ENCODE measurements around the gene EPC2.

The EPC2 gene

GRCh38 chr2:148813603-148814065 lies 169.1 kb downstream of the EPC2 start:
- H3K27ac Mint-ChIP-seq = no peak overlapping the region
- no peaks in the 10 kb centered on the region for H3K9me3 Mint-ChIP-seq
- H3K36me3 Mint-ChIP-seq (ENCODE audit: low read depth) = no peaks in the 10 kb centered on the region
- peaks cover 22% of the 10 kb centered on the region for H3K27me3 Mint-ChIP-seq (ENCODE audit: low read depth)
- peaks cover 11% of the 10 kb centered on the region for H3K4me1 Mint-ChIP-seq (ENCODE audit: low read depth)
- H3K4me3 Mint-ChIP-seq = no peak overlapping the region

DNA sequence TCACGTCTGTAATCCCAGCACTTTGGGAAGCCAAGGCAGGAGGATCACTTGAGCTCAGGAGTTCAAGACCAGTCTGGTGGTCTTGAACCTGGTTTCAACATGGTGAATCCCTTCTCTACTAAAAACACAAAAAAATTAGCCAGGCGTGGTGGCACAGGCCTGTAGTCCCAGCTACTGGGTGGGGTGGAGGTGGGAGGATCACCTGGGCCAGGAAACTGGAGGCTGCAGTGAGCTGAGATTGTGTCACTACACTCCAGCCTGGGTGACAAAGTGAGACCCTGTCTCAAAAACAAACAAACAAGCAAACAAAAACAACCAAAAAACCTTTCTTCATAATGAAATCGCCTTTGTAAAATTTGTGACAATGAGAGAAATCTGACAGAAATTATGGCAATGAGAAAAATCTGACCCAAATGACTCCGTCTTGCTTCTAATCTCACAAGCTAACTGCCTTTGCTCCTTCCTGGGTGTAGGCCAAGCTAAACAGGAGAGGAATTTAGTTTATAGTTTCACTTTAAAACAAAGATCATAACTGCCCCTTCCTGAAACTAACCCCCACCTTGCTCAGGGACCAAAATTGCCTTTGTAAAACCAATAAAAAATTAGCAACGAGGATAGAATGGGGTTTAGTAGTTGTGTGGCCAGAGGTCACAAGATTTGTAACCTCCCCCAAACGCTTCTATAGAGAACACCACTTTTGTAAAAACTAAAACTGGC lies 169.8 kb downstream of the EPC2 start:
- H3K4me1 Mint-ChIP-seq (ENCODE audit: low read depth) = peaks cover 11% of the 10 kb centered on the region
- H3K9me3 Mint-ChIP-seq = no peaks in the 10 kb centered on the region
- H3K27ac Mint-ChIP-seq = no peak overlapping the region
- H3K4me3 Mint-ChIP-seq = no peak overlapping the region
- peaks cover 29% of the 10 kb centered on the region for H3K27me3 Mint-ChIP-seq (ENCODE audit: low read depth)
- no peaks in the 10 kb centered on the region for H3K36me3 Mint-ChIP-seq (ENCODE audit: low read depth)

- no peaks in the 10 kb centered on the region for H3K9me3 Mint-ChIP-seq
Observed at GRCh38 chr2:148814860-148815419, 170.4 kb downstream of the EPC2 start.

DNA sequence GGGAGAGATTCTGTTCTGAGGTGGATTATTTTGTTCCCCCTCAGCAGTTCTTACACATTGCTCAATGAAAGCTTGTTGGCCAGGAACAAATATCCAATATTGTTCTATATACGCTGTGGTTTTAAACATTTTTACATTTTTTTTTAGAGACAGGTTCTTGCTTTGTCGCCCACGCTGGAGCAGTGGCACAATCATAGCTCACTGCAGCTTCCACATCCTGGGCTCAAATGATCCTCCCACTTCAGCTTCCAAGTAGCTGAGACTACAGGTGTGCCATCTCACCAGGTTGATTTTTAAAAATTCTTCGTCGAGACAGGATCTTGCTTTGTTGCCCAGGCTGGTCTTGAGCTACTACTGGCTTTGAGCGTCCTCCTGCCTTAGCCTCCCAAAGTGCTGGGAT lies 171.6 kb downstream of the EPC2 start:
- peaks cover 11% of the 10 kb centered on the region for H3K4me1 Mint-ChIP-seq (ENCODE audit: low read depth)
- no peak overlapping the region for H3K27ac Mint-ChIP-seq
- no peaks in the 10 kb centered on the region for H3K36me3 Mint-ChIP-seq (ENCODE audit: low read depth)
- H3K9me3 Mint-ChIP-seq = no peaks in the 10 kb centered on the region
- peaks cover 28% of the 10 kb centered on the region for H3K27me3 Mint-ChIP-seq (ENCODE audit: low read depth)
- H3K4me3 Mint-ChIP-seq = no peak overlapping the region

More at GRCh38 chr2:148814860-148815419, 170.4 kb downstream of the EPC2 start:
- H3K27ac Mint-ChIP-seq = no peak overlapping the region
- H3K4me3 Mint-ChIP-seq = no peak overlapping the region
- H3K27me3 Mint-ChIP-seq (ENCODE audit: low read depth) = peaks cover 29% of the 10 kb centered on the region
- peaks cover 11% of the 10 kb centered on the region for H3K4me1 Mint-ChIP-seq (ENCODE audit: low read depth)
- no peaks in the 10 kb centered on the region for H3K36me3 Mint-ChIP-seq (ENCODE audit: low read depth)

GRCh38 chr2:148817210-148817708 lies 172.7 kb downstream of the EPC2 start:
- Mint-ChIP-seq H3K9me3 (no peaks in the 10 kb centered on the region), H3K27me3 (ENCODE audit: low read depth) (peaks cover 28% of the 10 kb centered on the region), H3K4me3 (peak overlapping the region; percentile 67), H3K4me1 (ENCODE audit: low read depth) (peaks cover 11% of the 10 kb centered on the region), H3K27ac (no peak overlapping the region), H3K36me3 (ENCODE audit: low read depth) (no peaks in the 10 kb centered on the region)

DNA sequence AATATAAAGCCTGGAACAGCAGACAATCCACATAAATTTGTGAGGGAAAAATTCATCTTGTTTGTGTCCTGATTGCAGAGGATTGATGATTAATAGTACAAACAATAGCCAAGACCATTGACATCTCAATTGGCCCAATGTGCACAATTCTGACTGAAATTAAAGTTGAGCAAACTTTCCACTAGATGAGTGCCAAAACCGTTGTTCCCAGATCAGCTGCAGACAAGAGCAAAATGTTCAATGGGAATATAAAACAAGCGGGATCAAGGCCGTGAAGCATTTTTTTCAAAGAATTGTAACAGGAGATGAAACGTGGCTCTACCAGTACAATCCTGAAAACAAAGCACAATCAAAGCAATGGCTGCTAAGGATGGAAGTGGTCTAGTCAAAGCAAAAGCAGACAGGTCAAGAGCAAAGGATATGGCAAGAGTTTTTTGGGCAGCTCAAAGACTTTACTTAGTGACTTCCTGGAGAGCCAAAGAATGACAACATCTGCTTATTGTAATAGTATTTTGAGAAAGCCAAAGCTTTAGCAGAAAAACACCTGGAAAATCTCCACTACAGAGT lies 174.6 kb downstream of the EPC2 start:
- Mint-ChIP-seq H3K27me3 (ENCODE audit: low read depth) (peaks cover 28% of the 10 kb centered on the region), H3K4me1 (ENCODE audit: low read depth) (peaks cover 11% of the 10 kb centered on the region), H3K4me3 (no peak overlapping the region), H3K36me3 (ENCODE audit: low read depth) (no peaks in the 10 kb centered on the region), H3K27ac (no peak overlapping the region), H3K9me3 (no peaks in the 10 kb centered on the region)

- H3K9me3 Mint-ChIP-seq = no peaks in the 10 kb centered on the region
- no peak overlapping the region for H3K27ac Mint-ChIP-seq
- no peaks in the 10 kb centered on the region for H3K36me3 Mint-ChIP-seq (ENCODE audit: low read depth)
- no peak overlapping the region for H3K4me3 Mint-ChIP-seq
- H3K27me3 Mint-ChIP-seq (ENCODE audit: low read depth) = peaks cover 4% of the 10 kb centered on the region
- no peaks in the 10 kb centered on the region for H3K4me1 Mint-ChIP-seq (ENCODE audit: low read depth)
Observed at GRCh38 chr2:148824190-148824589, 179.6 kb downstream of the EPC2 start.

- Mint-ChIP-seq H3K4me3 (no peak overlapping the region), H3K36me3 (ENCODE audit: low read depth) (no peaks in the 10 kb centered on the region), H3K4me1 (ENCODE audit: low read depth) (no peaks in the 10 kb centered on the region), H3K9me3 (no peaks in the 10 kb centered on the region), H3K27ac (no peak overlapping the region), H3K27me3 (ENCODE audit: low read depth) (peaks cover 4% of the 10 kb centered on the region)
Observed at GRCh38 chr2:148826791-148827190, 182.2 kb downstream of the EPC2 start.

- Mint-ChIP-seq H3K4me1 (ENCODE audit: low read depth) (no peaks in the 10 kb centered on the region), H3K36me3 (ENCODE audit: low read depth) (no peaks in the 10 kb centered on the region), H3K4me3 (no peak overlapping the region)
Observed at GRCh38 chr2:148828941-148829340, 184.4 kb downstream of the EPC2 start.

GRCh38 chr2:148829618-148830017 lies 185.1 kb downstream of the EPC2 start:
- no peak overlapping the region for H3K27ac Mint-ChIP-seq
- no peaks in the 10 kb centered on the region for H3K9me3 Mint-ChIP-seq
- H3K4me1 Mint-ChIP-seq (ENCODE audit: low read depth) = no peaks in the 10 kb centered on the region
- H3K4me3 Mint-ChIP-seq = no peak overlapping the region
- H3K27me3 Mint-ChIP-seq (ENCODE audit: low read depth) = peaks cover 4% of the 10 kb centered on the region
- no peaks in the 10 kb centered on the region for H3K36me3 Mint-ChIP-seq (ENCODE audit: low read depth)

More at GRCh38 chr2:148828941-148829340, 184.4 kb downstream of the EPC2 start:
- peaks cover 4% of the 10 kb centered on the region for H3K27me3 Mint-ChIP-seq (ENCODE audit: low read depth)
- no peaks in the 10 kb centered on the region for H3K9me3 Mint-ChIP-seq
- no peak overlapping the region for H3K27ac Mint-ChIP-seq

GRCh38 chr2:148832637-148833036 lies 188.1 kb downstream of the EPC2 start:
- Mint-ChIP-seq H3K36me3 (ENCODE audit: low read depth) (no peaks in the 10 kb centered on the region), H3K4me3 (no peak overlapping the region)

More at GRCh38 chr2:148832637-148833036, 188.1 kb downstream of the EPC2 start:
- H3K27ac Mint-ChIP-seq = no peak overlapping the region
- H3K4me1 Mint-ChIP-seq (ENCODE audit: low read depth) = no peaks in the 10 kb centered on the region
- H3K27me3 Mint-ChIP-seq (ENCODE audit: low read depth) = peaks cover 19% of the 10 kb centered on the region
- H3K9me3 Mint-ChIP-seq = no peaks in the 10 kb centered on the region

Data from T-helper 1 cell treated with Interleukin-12 subunit alpha and Interleukin-12 subunit beta and Interleukin-4 antibody, amounts not matched to agents 30 μg/mL and 1 μg/mL, for 36 hours (primary cell).